DOHH2 (cell line): ENCODE measurements around the gene MAP3K6.

Experiments
- EZH2phosphoT487 ChIP-seq: fragments of 200-600 bp; sonication (generic); IDR thresholded peaks from 2 replicates; pipeline ENCODE4 v1.6.1; 2017; ENCODE audit warnings: borderline replicate concordance, mild to moderate bottlenecking, antibody characterized with exemption, low read length, moderate library complexity, mixed read lengths
- TF ChIP-seq, protein P1 (sequence below): fragments of 200-600 bp; sonication (generic); IDR thresholded peaks from one replicate; pipeline ENCODE4 v1.5.1; 2014; ENCODE audit warnings: antibody characterized with exemption, mild to moderate bottlenecking, low read depth, low read length; ENCODE audit not compliant: poor library complexity, severe bottlenecking

DNA sequence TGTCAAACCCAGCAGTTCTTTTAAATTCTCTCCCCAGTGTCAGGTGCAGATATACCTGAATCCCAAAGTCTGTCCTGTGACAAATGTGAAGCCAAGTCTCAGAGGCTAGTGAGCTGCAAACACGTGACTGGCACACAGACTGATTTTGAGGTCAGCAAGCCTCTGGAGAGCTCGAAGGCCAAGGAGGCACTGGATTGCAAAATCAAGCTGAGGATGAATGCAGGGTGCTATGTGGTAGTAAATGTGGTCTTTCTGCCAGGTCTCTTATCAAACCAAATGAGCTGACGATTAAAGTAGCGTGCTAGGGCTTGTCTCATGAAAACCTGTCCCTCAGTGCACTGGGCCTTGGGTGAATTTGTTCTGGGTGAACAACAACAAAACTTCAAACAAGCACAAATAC is 46.2 kb upstream of the MAP3K6 start:
- TF ChIP-seq, protein P1, sequence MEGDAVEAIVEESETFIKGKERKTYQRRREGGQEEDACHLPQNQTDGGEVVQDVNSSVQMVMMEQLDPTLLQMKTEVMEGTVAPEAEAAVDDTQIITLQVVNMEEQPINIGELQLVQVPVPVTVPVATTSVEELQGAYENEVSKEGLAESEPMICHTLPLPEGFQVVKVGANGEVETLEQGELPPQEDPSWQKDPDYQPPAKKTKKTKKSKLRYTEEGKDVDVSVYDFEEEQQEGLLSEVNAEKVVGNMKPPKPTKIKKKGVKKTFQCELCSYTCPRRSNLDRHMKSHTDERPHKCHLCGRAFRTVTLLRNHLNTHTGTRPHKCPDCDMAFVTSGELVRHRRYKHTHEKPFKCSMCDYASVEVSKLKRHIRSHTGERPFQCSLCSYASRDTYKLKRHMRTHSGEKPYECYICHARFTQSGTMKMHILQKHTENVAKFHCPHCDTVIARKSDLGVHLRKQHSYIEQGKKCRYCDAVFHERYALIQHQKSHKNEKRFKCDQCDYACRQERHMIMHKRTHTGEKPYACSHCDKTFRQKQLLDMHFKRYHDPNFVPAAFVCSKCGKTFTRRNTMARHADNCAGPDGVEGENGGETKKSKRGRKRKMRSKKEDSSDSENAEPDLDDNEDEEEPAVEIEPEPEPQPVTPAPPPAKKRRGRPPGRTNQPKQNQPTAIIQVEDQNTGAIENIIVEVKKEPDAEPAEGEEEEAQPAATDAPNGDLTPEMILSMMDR = no peak
- TF ChIP-seq EZH2phosphoT487 = no peak
